Endometrial microvascular endothelial cells (primary cell): ENCODE measurements around the gene FOXP2. TPM values are rescaled to one million over a fixed set of nuclear protein-coding genes. Genes with fewer than 3 reads are reported as not detected.
"Not testable (repeated sequence)": the region's sequence is repeated elsewhere in the genome, so short reads cannot be mapped to it uniquely, and the experiment has no call there.

Experiments
- in situ Hi-C: cut with HindIII; loops from 2 replicates; pipeline ENCODE4 v1.10.0; 2017; ENCODE audit warnings: low sequenced_read_pairs, low pct_unique_long_range_greater_than_20kb; ENCODE audit errors: inconsistent ontology term
- total RNA-seq: library from RNA; depleted of rRNA; stranded (reverse); fragments of >200 nt; gene quantifications from one replicate; pipeline ENCODE4 v1.2.3, GENCODE V29; 2015; ENCODE audit errors: inconsistent ontology term

FOXP2 gene
- total RNA-seq = under 0.01 TPM

DNA sequence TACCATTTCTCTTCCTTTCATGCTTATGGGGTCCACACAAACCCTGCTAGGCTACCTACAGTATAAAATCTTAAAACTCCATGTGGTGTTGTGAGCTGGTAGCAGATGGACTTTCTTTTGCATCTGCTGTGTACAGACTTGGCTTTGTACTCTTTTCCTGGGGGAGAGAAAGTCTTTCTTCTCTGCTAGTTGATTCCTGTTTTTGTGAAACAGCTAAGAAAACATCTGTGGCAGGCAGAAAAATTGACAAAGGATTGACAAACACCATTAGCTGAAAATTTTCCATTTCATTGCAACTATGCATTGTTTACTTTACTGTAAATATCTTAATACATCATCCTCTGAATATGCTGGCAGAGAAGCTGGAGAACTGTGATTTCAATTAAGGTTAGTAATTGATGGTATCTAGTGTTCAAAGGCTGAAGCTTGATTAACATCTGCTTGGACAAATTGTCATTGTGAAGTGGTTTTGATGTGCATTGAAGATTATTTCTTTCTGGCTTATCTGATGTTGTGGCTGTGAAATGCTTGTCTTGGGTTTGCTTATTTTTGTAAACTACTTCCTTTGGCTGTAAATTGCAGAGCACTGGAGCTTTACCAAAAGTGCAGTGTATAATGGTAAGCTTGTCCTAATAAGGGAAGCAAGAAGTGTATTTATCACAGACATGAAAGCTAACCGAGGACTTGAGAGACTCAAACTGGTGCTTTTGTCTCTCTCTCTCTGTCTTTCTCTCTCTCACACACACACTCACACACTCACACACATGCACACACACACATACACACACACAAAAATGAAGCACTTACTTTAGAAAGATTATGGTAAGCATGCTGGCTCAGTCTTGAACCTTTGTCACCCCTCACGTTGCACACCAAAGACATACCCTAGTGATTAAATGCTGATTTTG lies at the start of gene FOXP2:
Gene FOXP2, plus strand, starts transcription at position 660 of the 908 bp plus-strand sequence. CDS start 11,697 bp downstream, outside the sequence.
- in situ Hi-C loops = no loop called here

GRCh38 chr7:114365791-114366190 lies 48.8 kb upstream of the FOXP2 start:
- in situ Hi-C loops = no loop called here

DNA sequence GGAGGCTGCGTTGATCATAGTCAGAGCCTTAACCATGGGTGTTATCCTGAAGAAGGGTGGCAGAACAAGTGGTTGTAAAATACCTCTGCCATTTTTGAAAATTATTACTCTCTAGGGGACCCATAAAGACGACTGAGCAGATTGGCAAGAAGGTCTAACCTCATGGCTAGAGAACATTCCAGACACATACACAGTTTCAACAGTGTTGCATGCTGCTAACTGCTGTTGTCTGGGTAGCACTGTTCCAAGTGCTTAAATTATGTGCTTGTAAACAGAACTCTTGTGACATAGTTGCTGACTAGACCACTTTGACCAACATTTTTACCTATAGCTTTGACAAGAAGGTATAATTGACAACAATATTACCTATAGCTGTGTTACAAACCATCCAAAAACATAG lies 46.1 kb upstream of the FOXP2 start:
- in situ Hi-C loops = no loop called here

- in situ Hi-C loops = no loop called here
These were observed 45.3 kb upstream of the FOXP2 start for GRCh38 chr7:114369294-114369693.

DNA sequence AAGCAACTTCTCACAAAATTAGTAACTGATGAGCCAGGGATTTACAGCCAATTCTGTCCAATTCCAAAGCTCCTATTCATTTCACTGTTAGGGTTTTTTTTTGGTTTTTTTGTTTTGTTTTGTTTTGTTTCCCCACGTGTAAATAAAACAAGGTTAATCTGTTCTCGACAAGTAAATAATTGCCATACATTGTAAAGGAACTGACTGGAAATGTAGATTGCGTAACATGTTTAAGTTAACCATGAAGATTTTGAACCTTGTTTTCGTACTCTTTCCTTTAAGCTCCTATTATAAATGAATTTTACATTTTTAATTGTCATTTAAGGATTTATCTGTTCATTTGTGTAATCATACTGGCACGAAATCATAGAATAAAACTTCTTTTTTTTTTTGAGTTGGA lies 42.0 kb upstream of the FOXP2 start:
- in situ Hi-C loops = no loop called here

GRCh38 chr7:114375907-114376306 lies 38.7 kb upstream of the FOXP2 start:
- in situ Hi-C loops = no loop called here

DNA sequence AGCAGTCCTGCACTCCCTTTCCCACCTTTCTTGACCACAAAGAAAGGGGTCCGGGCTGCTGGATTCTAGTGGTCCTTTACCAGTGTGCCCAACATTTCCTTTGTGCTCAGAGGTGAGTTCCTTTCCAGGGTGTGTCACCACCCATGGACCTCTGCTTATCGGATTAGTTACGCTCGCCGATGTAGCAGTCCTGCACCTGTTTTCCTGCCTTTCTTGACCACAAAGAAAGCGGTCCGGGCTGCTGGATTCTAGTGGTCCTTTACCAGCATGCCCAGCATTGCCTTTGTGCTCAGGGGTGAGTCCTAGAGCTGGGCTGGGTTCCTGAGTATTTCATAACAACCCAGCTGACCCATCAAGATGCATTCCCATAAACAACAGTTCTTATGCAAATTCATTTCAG lies 30.7 kb upstream of the FOXP2 start:
- in situ Hi-C loops = not testable (repeated sequence)

- in situ Hi-C loops = not testable (repeated sequence)
These were observed 30.3 kb upstream of the FOXP2 start for GRCh38 chr7:114384346-114384745.

DNA sequence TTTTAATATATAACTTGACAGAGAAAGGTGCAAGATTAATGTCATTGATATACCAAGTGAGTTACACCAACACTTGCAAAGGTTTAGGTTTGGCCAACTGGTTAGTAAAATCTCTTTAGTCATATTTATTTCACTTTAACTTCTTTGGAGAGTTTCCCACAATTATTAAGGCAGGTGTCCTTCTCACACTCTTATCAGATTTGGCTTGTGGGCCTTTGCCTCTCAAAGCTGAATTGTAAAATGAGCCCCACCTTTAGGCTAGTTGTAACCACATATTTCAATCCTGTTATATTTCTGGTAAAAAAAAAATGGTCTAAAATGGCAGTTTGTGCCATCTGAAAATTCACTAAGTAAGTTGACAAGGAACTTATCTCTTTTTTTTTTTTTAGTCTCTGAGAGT lies 26.6 kb upstream of the FOXP2 start:
- in situ Hi-C loops = no loop called here

DNA sequence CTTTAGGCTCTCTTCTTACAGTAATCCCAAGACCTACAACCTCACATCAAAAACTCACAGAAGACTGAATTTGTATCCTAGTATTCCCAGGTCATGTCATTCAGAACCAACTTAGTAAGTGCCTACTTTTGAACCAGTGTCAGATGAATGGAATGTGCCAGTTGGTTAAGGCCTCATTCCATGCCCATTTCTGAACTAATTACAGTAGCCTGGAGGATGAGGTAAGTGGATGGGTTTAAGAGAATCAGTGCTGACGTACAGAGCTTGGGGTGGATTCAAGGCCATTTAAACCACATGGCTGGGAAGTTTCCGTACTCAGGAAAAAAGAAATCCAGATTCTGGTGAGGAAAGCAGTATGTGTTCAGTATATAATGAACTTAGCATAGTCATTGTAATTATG lies 21.9 kb upstream of the FOXP2 start:
- in situ Hi-C loops = no loop called here

DNA sequence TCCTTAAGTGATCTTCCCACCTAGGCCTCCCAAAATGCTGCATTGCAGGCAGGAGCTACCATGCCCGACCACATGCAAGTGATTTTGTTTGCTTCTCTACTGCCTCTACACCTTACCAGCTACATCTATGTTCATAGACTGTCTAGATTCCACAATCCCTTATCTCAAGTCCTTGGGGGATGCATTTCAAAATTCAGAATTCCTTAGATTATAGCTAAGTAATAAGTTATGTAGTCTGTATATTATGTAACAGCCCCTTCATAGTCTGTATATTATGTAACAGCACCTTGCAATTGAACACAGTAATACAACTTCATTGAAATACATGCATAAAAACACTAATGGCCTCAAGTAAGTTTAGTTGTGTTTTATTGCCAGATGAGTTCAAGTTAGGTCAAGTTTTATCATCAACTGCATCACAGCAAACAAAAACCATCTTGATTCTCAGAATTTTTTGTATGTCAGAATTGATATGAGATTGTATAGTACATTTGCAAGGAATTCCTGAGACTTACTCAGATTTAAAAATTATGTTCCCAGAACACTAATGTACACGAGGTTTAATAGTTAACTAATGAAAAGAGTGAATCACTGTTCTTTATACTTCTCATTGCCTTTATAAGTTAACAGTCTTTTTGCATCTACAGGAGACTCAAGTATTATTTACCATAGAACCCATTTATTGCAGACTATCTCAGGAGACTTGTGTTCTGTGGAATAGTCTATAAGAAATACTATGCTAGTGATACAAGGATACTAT lies 11.6 kb upstream of the FOXP2 start:
- in situ Hi-C loops = no loop called here

GRCh38 chr7:114405427-114405826 lies 9.2 kb upstream of the FOXP2 start:
- in situ Hi-C loops = no loop called here

- in situ Hi-C loops = no loop called here
These were observed 4.9 kb upstream of the FOXP2 start for GRCh38 chr7:114409750-114410149.

DNA sequence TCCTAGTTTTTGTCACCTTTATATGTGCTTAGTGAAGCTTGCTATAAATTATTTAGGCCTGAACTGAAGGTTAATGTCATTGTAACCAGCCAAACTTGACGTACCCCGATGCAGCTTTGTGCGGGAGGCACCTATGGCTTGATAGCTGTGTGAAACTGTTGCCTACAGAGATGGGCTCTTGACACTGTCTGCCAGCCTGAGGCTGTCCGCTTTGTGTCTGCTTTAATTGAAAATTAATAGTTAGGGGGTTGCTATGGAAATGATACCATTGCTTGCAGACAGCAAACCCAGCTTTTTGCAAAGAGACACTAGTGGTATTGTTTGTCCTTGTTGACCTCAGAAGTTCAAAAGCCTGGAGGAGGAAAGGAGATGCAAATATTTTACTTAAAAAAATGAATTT lies 2.1 kb upstream of the FOXP2 start:
- in situ Hi-C loops = no loop called here

DNA sequence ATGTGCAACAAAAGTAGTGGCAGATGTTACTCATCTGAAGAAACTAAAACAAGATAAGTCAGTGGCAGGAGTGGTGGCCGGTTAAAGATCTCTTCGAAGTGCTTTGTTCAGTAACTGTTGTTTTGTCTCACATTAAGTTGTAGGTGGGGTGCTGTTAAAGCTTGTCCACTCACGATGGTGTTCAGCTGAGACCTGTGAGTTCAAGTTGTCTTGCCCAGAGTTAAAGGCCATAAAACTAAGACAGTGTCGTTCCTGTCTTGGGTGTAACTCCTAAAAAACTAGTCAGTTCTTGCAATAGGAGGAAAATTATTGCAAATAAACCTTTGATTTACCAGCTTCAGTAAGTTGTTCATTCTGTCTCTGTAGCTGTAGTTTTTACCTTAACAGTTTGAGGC lies 857 bp upstream of the FOXP2 start:
- in situ Hi-C loops = no loop called here

DNA sequence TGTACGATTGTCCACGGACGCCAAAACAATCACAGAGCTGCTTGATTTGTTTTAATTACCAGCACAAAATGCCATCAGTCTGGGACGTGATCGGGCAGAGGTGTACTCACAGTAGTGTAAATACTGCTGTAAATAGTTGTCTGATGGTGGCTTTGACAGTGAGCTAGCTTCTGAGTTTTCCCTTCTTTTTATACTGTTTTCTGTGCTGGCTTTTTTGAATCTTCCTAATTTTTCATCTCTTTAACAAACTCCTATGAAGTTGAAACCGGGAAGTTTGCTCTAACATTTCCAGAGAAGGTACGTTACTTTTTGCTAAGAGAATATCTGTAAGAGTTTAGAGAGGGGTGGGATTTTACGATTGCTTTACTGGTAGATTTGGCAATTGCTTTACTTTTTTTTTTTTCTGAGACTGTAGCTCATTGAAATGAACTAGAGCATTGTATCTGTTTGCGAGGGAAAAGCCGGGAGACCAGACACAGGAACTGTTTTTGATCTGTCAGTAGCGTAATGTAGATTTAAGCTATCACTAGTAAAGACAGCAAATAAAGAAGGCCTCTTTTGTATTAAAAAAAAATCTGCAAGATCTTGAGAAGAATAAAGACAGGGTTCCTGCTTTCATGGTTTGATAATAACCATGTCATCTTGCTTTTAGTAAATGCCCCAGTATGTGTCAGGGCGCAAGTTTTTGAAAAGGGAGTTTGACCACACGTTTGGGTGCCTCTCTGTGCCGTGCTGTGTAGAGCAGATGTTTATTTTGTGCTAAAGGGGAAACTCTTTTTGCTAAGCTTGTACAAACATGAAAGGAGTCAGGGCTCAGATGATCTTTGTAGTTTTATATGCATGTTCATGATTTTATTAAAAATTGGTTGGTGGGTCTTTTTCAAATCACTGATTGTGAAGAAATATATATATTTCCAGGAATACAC lies 712 bp downstream of the FOXP2 start:
- in situ Hi-C loops = no loop called here

DNA sequence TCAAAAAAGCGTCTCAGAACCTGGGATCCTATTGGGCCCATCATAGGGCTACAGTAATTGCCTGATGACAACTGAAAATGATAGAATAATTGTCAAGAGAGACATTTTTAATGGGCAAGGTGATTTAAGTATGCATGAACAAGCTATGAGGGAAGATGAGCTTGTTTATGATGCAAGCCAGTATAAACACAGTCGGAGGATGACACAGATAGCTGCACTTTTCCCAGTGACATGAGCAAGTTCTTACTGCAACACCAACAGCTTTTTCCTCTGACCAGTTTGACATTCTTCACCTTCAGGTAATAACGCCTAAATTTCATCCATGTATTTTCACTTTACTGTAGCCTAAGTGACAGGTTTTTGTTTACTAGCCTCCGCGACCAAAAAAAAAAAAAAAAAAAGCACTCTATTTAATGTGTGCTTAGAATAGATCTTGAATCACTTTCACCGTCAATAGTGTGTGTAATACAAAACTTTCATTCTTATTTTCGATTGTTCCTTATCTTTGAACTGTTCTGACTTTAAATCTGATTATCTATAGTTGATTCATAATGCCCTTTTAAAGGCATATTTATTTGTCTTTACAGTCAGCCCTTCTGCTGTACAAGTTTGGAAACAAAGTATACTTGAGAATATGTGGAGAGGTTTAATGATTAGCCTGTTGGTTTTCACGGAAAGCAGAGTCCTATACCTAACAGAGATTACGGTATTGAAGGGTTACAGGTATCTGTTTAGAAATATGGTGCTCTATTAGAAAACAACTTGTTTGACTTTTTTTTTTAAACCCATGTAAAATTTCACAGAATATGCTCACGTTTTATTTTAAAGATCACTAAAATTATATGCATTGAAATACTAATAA lies 1.7 kb downstream of the FOXP2 start:
- in situ Hi-C loops = no loop called here

GRCh38 chr7:114417290-114417689 lies 2.7 kb downstream of the FOXP2 start:
- in situ Hi-C loops = no loop called here
